ENCODE data around the gene CRYBG3. TPM values are rescaled to one million over a fixed set of nuclear protein-coding genes. Genes with fewer than 3 reads are reported as not detected.
"Not testable (repeated sequence)": the region's sequence is repeated elsewhere in the genome, so short reads cannot be mapped to it uniquely, and the experiment has no call there.

The CRYBG3 gene
- total RNA-seq, 1 donor from 2014 or later = 6.0 TPM

GRCh38 chr3:97827741-97828471, 6.1 kb downstream of the CRYBG3 start:
- no peak for TF ChIP-seq CTCF (IDR thresholded peaks at IDR 0.05; ENCODE audit: unreplicated experiment)
- H3K4me3 Mint-ChIP-seq (ENCODE audit: low read depth) = no peak overlapping the region
- peaks cover 6% of the 10 kb centered on the region for H3K9me3 Mint-ChIP-seq (ENCODE audit: low read depth)
- DNase-seq (ENCODE audit: low spot score, unreplicated experiment) = no peak
- H3K36me3 Mint-ChIP-seq (ENCODE audit: insufficient read depth) = peaks cover 3% of the 10 kb centered on the region
- H3K27me3 Mint-ChIP-seq = peaks cover 27% of the 10 kb centered on the region
- no peak overlapping the region for H3K27ac Mint-ChIP-seq
- H3K4me1 Mint-ChIP-seq (ENCODE audit: low read depth) = no peaks in the 10 kb centered on the region

GRCh38 chr3:97829198-97829597, 7.4 kb downstream of the CRYBG3 start:
- Mint-ChIP-seq H3K4me1 (ENCODE audit: low read depth) (no peaks in the 10 kb centered on the region), H3K27me3 (peaks cover 14% of the 10 kb centered on the region), H3K9me3 (ENCODE audit: low read depth) (peaks cover 6% of the 10 kb centered on the region), H3K4me3 (ENCODE audit: low read depth) (no peak overlapping the region), H3K27ac (no peak overlapping the region), H3K36me3 (ENCODE audit: insufficient read depth) (peaks cover 3% of the 10 kb centered on the region)
- DNase-seq (ENCODE audit: low spot score, unreplicated experiment) = no peak
- TF ChIP-seq CTCF (IDR thresholded peaks at IDR 0.05; ENCODE audit: unreplicated experiment) = no peak

GRCh38 chr3:97830638-97831037, 8.8 kb downstream of the CRYBG3 start:
- Mint-ChIP-seq H3K27me3 (peaks cover under 1% of the 10 kb centered on the region), H3K36me3 (ENCODE audit: insufficient read depth) (peaks cover 3% of the 10 kb centered on the region), H3K4me3 (ENCODE audit: low read depth) (no peak overlapping the region), H3K27ac (no peak overlapping the region), H3K9me3 (ENCODE audit: low read depth) (peaks cover 6% of the 10 kb centered on the region), H3K4me1 (ENCODE audit: low read depth) (no peaks in the 10 kb centered on the region)
- no peak for DNase-seq (ENCODE audit: low spot score, unreplicated experiment)
- no peak for TF ChIP-seq CTCF (IDR thresholded peaks at IDR 0.05; ENCODE audit: unreplicated experiment)

- no peak for DNase-seq (ENCODE audit: low spot score, unreplicated experiment)
- Mint-ChIP-seq H3K27me3 (no peaks in the 10 kb centered on the region), H3K4me1 (ENCODE audit: low read depth) (no peaks in the 10 kb centered on the region), H3K4me3 (ENCODE audit: low read depth) (no peak overlapping the region), H3K27ac (no peak overlapping the region), H3K36me3 (ENCODE audit: insufficient read depth) (peaks cover 3% of the 10 kb centered on the region), H3K9me3 (ENCODE audit: low read depth) (peaks cover 6% of the 10 kb centered on the region)
- TF ChIP-seq CTCF (IDR thresholded peaks at IDR 0.05; ENCODE audit: unreplicated experiment) = no peak
These were observed 9.3 kb downstream of the CRYBG3 start for GRCh38 chr3:97831140-97831539.

- H3K9me3 Mint-ChIP-seq (ENCODE audit: low read depth); H3K4me3 Mint-ChIP-seq (ENCODE audit: low read depth); DNase-seq (ENCODE audit: low spot score, unreplicated experiment); H3K4me1 Mint-ChIP-seq (ENCODE audit: low read depth); H3K27ac Mint-ChIP-seq; H3K27me3 Mint-ChIP-seq; H3K36me3 Mint-ChIP-seq (ENCODE audit: insufficient read depth): not testable (repeated sequence)
These were observed 11.4 kb downstream of the CRYBG3 start for GRCh38 chr3:97833184-97833583.

- no peak for DNase-seq (ENCODE audit: low spot score, unreplicated experiment)
- TF ChIP-seq CTCF (IDR thresholded peaks at IDR 0.05; ENCODE audit: unreplicated experiment) = no peak
- Mint-ChIP-seq H3K27ac (no peak overlapping the region), H3K4me1 (ENCODE audit: low read depth) (peaks cover 4% of the 10 kb centered on the region), H3K9me3 (ENCODE audit: low read depth) (peaks cover 6% of the 10 kb centered on the region), H3K36me3 (ENCODE audit: insufficient read depth) (peaks cover 3% of the 10 kb centered on the region), H3K27me3 (no peaks in the 10 kb centered on the region), H3K4me3 (ENCODE audit: low read depth) (no peak overlapping the region)
These were observed 13.9 kb downstream of the CRYBG3 start for GRCh38 chr3:97835761-97836160.
